Midbrain (tissue), 1 donor: Measurements from ENCODE around the gene IRS1.

Source experiments
- DNase-seq: peaks from one replicate; lab custom pipeline; 2025; lab: John Stamatoyannopoulos, UW

Gene IRS1

DNA sequence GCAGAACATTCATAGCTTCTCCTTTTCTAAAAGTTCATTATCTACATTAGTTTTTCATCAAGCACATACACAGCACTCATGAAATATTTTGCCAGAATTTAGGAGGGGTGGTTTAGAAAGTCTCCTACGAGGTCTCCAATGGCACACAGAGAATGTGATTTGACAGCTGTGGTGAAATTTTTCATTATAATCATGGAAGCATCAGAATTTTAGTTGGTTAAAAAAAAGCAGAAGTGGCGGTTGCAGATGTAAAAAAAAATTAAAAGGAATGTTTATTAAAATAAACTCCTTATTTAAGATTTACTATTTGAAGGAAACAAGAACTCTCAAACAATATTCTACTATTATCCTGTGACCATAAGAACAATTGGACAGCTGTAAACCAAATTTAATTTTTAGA lies 25.4 kb upstream of the IRS1 start:
- DNase-seq, result no peak

DNA sequence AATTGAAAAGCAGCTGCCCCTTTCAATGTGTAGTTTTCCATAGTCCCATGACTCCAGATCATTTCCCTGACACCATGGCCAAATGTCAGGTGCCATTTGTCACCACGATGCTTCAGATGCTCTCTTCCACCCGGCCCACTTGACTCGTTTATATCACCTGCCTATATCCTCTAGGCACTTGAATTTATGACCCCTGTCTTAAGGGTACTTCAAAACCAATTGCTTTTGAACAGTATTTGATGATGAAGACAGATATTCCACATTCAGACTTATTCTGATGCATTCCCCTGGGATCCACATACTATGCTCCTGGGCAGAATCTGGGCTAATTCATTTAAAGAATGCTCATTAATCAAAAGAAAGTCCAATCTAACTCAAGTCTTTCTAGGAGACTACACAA lies 19.3 kb upstream of the IRS1 start:
- DNase-seq, result no peak

DNA sequence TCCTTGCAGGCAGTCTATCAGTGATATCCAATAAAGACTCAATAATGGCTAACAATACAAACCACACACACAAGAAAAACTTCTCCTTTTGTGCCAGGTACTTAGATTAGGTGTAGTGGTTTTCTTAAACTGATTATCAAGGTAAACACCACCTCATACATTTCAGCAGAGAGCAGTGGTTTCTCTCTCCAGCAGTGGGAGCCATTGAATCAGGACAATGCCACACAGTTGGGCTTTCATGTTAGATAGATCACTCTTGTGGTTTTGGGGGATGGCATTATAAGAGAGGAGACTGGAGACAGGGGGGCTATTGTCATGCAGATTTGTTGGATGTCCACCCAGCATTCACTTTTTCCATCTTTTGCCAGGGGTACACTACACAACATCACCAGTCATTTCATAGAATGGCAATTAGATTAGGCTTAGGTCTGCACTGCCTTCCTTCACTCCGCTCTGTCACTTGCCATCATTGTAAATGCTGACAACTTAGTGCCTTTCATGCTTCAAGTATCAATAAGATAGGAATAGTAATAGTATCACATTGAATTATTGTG lies 13.6 kb upstream of the IRS1 start:
- DNase-seq, result peak; percentile 45

- no peak for DNase-seq
These were observed 3.8 kb upstream of the IRS1 start for GRCh38 chr2:226803410-226803809.

DNA sequence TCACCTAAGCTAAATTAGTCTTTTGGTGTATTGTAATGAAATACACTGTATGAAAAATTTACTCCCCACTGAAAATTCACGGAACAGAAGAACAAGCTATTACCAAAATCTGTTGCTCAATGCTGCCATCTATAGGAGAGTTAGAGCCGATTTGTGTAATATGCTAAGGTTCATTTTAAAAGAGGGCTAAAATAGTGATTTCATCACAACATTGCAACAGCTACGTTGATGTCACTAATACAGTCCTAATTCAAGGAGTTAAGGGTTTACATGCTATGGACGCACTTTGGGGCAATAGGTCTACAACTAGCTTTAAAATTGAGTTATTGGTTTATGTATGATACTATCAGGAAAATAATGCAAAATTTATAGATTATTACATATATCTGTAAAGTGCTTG lies 3.0 kb upstream of the IRS1 start:
- peak; percentile 83 for DNase-seq

DNA sequence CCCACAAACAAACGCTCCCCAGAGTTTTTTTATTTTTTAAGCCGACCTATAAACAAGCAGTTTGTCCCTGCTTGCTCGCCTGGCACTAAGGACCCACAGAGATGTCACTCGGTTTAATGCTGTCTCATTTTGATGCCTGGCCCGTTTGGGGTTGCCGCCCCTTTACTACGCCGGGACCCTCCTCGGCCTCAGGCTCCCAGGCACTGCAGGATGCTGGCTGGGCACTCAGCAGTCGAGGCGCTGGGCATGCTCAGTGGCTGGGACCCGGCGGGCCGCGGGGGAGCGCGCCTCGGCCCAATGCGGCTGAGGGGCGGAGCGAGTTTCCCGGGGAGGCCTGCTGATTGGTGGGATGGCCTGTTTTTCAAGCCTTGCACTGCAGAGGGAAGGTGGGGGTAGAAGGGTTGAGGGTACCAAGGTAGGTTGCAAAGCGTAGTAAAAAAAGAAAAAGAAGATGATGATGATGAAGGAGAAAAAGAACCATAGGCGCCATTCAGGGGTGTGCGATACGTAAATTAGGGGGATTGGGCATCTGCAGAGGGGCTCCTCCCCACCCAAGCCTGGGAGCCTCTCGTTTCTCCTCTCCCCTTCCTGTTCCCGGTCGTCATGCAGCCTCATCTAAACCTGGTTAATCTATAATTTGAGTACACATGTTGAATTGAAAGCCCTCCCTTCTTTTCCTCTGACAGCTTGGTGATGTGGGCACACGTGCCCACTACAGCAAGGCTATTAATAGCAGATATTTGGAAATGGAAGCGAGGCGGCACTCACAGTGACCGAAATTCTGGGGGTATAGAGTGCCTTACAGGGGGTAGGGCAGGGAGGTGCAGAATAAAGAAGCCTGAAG lies 1.5 kb upstream of the IRS1 start:
- DNase-seq, result peak; percentile 95

DNA sequence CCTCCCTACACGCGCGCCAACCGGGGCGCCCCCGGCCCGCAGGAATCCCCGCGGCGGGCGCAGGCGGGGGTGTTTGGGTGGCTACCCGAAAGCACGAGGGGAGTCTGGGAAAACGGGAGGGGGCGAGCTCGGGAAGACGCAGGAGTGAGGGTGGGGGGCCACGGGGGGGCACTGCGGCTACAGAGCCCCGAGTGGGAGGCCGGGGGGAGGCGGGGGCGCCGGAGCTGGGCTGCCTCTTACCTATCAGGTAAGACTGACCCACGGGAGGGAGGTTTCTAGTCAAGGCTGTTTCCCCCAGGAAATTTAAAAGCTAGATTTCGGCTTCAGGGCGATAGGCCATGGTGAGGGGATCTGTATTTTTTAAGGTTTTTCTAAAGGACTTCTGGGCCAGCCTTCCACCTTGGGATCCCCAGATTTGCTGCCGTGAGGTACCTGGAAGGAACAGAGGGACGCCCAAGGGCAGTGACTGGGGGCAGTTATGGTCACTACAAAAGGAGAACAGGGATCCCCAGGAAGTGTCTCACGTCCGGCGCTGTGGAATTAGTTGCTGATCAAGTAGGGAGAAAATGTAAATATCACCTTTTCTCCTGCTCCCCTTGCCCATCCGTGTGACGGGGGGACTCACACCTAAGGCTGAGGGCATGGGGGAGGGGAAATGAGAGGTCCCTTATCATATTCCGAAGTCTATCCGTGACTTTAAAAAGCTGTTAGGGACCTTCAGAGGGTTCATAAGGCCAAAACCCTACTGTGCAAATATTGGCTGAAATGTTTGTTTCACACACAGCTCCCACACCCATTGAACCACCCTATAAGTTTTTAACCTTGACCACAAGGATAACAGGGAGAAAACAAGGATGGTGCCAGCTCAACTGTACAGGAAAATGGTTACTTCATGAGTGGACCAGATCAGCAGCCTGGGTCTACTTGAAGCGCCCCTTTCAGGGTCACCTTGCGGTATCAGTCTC lies 638 bp upstream of the IRS1 start:
- DNase-seq, result peak; percentile 47

DNA sequence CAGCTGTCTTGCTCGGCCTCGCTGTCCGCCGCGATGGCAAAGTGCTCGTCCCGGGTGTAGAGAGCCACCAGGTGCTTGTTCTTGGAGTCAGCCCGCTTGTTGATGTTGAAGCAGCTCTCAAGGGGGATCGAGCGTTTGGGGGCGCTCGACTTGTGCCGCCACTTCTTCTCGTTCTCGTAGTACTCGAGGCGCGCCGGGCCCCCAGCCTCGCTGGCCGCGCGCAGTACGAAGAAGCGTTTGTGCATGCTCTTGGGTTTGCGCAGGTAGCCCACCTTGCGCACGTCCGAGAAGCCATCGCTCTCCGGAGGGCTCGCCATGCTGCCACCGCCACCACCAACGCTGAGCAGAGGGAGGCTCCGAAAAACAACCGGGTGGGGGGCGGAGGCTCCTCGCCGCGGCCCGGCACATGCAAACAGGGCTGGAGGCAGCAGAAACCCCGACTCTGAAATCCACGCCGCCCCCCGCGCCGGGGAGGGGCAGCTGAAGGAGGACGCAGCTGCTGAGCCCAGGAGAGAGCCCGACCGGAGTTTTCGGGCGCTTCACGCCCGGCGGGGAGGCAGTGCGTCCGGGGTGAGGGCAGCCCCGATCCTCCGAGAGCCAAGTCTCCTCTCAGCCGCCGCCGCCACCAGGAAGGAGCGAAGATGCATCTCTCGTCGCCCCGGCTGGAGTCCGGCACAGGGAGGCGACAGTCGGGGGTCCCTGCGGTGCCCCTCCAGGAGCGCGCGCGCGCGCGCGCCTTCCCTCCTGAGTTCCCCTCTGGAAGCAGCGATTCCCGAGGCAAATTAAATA lies 1.0 kb downstream of the IRS1 start:
- DNase-seq, result peak; percentile 29

GRCh38 chr2:226797989-226798421 lies 1.6 kb downstream of the IRS1 start:
- no peak for DNase-seq

DNA sequence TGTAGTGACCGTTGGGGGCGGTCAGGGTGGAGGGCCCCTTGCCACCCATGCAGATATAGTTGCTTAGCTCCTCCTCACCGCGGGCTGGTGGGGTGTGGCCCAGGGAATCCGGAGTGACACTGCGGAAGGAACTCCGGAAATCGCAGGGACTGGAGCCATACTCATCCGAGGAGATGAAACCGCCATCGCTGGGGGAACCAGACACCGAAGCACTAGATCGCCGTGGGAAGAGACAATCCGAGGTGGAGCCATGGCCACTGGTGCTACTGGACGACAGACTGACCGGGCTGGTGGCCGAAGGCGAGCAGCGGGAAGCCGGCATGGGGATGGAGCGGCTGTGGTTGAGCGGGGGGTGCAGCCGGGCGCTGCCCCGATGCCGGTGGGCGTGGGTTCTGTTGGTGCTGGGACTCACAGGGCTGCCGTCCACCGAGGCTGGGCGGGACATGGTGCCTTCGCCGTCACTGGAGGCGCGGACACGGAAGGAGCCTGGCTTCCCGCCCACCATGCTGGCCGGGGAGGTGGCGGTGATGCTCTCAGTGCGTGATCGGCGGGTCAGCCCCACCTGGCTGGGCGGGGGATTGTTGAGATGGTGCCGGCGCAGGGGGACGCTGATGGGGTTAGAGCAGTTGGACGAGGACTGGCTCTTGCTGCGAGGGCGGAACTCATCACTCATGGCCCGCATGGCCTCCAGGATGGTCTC lies 2.2 kb downstream of the IRS1 start:
- no peak for DNase-seq

DNA sequence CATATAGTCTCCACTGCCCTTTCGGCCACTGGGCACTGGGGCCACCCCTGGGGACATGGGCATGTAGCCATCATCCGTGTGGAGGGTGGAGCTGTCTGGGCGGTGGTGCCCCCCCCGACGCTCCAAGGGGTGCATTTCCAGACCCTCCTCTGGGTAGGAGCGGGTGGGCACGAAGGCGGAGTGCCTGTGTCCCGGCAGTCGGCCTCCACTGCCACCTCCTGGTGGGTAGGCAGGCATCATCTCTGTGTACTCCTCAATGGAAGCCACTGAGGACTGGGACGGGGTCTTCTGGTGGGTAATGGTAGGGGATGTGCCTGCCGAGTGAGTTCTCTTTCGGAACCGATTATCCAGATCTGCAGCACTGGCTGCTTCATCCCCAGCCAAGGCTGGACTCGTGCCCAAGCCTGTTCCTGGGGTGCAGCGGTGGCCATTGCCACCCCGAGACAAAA lies 2.8 kb downstream of the IRS1 start:
- DNase-seq, result no peak

DNA sequence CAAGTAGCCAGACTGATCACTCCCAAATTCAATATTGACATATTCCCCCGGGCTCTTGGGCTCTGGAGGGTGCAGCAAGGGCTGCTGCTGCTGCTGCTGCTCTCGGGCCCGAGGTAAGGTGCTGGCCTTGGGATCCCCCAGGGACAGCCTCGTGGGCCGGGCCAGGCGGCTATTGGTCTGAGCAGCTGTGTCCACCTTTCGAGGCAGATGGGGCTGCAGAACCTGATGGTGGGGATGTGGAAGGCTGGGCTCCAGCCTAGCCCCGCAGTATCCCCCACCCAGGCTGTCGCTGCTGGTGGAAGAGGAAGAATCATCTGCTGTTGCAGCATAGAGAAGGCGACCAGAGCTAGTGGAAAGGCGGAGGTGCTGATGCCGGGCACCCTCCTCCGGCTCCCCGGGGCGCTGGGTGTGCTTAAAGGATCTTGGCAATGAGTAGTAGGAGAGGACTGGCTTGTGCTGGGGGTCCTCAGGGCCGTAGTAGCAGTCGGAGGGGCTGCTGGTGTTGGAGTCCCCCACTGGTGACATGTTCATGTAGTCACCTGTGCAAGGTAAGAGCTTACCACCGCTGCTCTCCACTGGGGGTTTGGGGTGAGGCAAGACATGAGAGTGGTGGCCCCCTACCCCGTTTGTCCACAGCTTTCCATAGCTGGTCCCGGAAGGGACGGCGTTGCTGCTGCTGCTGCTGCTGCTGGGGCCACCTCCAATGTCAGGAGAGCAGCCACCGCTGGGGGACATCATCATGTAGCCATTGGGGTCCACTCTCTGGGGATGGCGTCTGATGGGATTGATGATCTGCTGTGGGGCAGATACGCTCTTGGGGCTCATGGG lies 3.4 kb downstream of the IRS1 start:
- no peak for DNase-seq

GRCh38 chr2:226795281-226796011 lies 4.2 kb downstream of the IRS1 start:
- no peak for DNase-seq

- no peak for DNase-seq
These were observed 4.9 kb downstream of the IRS1 start for GRCh38 chr2:226794751-226795171.

GRCh38 chr2:226794196-226794661 lies 5.4 kb downstream of the IRS1 start:
- no peak for DNase-seq

- DNase-seq, result no peak
These were observed 6.0 kb downstream of the IRS1 start for GRCh38 chr2:226793646-226794045.

DNA sequence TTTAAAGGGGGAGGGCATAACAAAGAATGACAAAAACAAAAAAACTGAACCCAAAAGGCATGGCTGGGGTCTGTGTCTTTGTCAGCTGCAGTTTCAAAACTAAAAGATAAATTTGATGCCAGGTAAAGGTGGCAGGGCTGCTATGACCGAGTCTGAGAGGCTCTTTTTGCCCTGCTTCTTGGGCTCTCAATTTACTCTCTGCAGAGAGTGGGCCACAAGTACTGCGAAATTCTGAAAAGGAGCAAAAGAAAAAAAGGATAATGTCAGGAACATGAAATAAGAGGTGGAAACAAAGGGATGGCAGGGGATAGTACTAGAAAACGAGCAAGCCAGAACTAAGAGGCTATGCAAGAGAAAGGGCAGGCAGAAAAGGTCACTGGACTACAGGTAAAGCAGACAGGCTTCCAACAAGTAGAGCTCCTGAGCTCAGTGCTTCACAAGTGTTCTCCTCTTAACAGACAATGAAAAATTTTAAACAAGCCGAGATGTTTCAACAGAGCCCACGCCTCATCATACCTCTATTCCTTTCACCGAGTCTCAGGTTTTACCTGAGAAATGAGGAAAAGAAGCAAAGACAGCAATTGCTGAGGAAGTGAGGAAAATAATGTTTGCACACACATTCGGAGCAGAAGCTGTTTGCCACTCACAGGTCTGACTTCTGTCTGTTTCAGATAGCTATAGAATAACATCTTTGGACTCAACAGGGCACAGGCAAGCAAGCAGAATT lies 7.3 kb downstream of the IRS1 start:
- no peak for DNase-seq

- DNase-seq, result peak; percentile 92
These were observed 8.0 kb downstream of the IRS1 start for GRCh38 chr2:226791487-226792081.
